Measurements from ENCODE around the gene COX20. TPM values are rescaled to one million over a fixed set of nuclear protein-coding genes. Genes with fewer than 3 reads are reported as not detected.

COX20 gene
- total and polyA plus RNA-seq, 9 donors, result 25.2 to 107 (median 37.7) TPM

DNA sequence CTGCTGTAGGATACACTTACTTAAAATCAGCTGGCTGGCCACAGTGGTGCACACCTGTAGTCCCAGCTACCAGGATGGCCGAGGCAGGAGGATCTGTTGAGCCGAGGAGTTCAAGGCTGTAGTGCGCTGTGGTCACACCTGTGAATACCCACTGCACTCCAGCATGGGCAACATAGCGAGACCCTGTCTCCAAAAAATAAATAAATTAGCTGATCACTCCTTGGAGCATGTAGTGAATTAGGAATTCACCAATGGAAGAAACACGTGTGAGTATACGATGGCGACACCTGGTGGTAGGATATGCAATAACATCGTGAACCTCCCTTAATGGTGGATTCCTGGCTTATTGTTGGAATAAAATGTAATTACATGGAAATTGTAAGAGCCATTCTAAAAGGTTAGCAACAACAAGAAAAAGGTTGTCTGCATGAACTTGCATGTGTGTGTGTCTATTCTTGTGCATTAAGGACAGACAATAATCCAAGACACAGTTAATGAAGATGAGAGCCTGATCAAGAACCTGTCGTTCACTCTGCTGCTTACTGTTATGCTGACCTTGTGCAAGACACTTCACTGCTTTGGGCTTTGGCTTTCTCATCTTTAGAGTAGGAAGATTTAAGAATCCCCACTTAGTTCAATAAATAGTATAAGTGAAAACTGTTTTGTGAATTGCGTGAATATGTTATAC, 38.6 kb upstream of the COX20 start:
- no peak overlapping the region for H3K27ac ChIP-seq
- peaks cover 1% of the 10 kb centered on the region for H3K4me1 ChIP-seq (ENCODE audit: insufficient read depth)
- peak; percentile 42 to 77 (median 56) for DNase-seq

DNA sequence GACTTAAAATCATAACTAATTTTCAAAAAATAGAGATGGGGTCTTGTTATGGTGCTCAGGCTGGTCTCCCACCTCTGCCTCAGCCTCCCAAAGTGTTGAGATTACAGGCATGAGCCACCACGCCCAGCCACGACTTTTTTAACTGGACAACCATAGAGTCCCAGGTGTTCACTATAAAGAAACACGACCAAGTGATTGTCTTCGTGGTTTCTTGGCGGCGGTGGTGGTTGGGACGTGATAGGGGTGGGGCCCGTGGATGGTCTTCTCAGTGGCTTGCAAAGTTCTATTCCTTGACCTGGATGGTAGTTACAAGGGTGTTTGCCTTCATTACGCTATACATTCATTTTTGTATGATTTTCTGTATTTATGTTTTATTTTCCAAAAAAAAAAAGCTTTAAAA, 34.6 kb upstream of the COX20 start:
- H3K4me1 ChIP-seq (ENCODE audit: insufficient read depth), result no peaks in the 10 kb centered on the region
- intact Hi-C loops (cut with DNase I), result loop anchor here in 1 of 4 donors (10.0 kb wide), 1 partner anchor 244 kb away; no protein-coding TSS in a partner anchor

More for the DNA sequence above, 38.6 kb upstream of the COX20 start:
- no peak overlapping the region for H3K4me3 ChIP-seq
- H3K27me3 ChIP-seq, result no peaks in the 10 kb centered on the region
- no peaks in the 10 kb centered on the region for H3K36me3 ChIP-seq
- intact Hi-C loops (cut with DNase I), result loop anchor here (1.0 to 5.0 kb wide), 2 partner anchors 194 to 195 kb away; no protein-coding TSS in a partner anchor
- WGBS, 3 donors, result 33 to 40% (median 34%) methylated on average over 10 of the region's 10 CpGs
- H3K9me3 ChIP-seq, result peaks cover 0 to 3% of the 10 kb centered on the region in 2 donors
- no peak for TF ChIP-seq POLR2A (IDR thresholded peaks at IDR 0.05)
- TF ChIP-seq, protein P1, sequence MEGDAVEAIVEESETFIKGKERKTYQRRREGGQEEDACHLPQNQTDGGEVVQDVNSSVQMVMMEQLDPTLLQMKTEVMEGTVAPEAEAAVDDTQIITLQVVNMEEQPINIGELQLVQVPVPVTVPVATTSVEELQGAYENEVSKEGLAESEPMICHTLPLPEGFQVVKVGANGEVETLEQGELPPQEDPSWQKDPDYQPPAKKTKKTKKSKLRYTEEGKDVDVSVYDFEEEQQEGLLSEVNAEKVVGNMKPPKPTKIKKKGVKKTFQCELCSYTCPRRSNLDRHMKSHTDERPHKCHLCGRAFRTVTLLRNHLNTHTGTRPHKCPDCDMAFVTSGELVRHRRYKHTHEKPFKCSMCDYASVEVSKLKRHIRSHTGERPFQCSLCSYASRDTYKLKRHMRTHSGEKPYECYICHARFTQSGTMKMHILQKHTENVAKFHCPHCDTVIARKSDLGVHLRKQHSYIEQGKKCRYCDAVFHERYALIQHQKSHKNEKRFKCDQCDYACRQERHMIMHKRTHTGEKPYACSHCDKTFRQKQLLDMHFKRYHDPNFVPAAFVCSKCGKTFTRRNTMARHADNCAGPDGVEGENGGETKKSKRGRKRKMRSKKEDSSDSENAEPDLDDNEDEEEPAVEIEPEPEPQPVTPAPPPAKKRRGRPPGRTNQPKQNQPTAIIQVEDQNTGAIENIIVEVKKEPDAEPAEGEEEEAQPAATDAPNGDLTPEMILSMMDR (IDR thresholded peaks at IDR 0.05), result peak; percentile 50 to 88 (median 76)

DNA sequence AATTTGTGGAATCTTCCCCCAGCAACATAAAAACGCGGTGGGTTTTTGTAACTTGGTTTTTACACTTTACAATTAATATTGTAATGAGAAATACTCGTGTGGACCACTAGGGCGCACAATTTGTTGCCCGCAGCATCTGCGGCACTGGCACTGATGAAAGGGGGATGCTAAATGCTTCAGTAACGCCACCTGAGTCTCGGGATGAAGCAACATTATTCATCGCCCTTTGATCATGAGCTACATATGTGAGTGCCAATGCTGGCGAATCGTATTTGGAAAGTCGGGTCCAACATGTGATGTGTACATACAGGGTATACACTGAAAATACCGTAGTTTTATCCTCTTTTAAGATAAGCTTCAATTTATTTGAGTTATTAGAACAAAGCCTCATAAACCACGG, 34.2 kb upstream of the COX20 start:
- intact Hi-C loops (cut with DNase I), result loop anchor here in 1 of 4 donors (10.0 kb wide), 1 partner anchor 244 kb away; no protein-coding TSS in a partner anchor
- DNase-seq, result no peak
- H3K27me3 ChIP-seq, result no peaks in the 10 kb centered on the region
- H3K9me3 ChIP-seq, result peaks cover 0 to 3% of the 10 kb centered on the region in 2 donors
- no peaks in the 10 kb centered on the region for H3K4me1 ChIP-seq (ENCODE audit: insufficient read depth)
- H3K4me3 ChIP-seq, result no peak overlapping the region
- TF ChIP-seq, protein P1 (IDR thresholded peaks at IDR 0.05), result no peak
- TF ChIP-seq EP300 (IDR thresholded peaks at IDR 0.05), result no peak
- no peak for TF ChIP-seq POLR2A (IDR thresholded peaks at IDR 0.05)
- WGBS, 3 donors, result 56 to 71% (median 70%) methylated on average over 14 of the region's 14 CpGs
- H3K36me3 ChIP-seq, result no peaks in the 10 kb centered on the region
- no peak overlapping the region for H3K27ac ChIP-seq

More for the DNA sequence above, 34.6 kb upstream of the COX20 start:
- whole genome bisulfite sequencing, 3 donors, result 87 to 94% (median 92%) methylated on average over 9 of the region's 9 CpGs
- Histone ChIP-seq H3K27me3 (no peaks in the 10 kb centered on the region), H3K27ac (no peak overlapping the region), H3K4me3 (no peak overlapping the region), H3K36me3 (no peaks in the 10 kb centered on the region), H3K9me3 (peaks cover 0 to 3% of the 10 kb centered on the region in 2 donors)
- TF ChIP-seq, protein P1 (IDR thresholded peaks at IDR 0.05), result no peak
- no peak for TF ChIP-seq POLR2A (IDR thresholded peaks at IDR 0.05)
- TF ChIP-seq EP300 (IDR thresholded peaks at IDR 0.05), result no peak
- DNase-seq, result no peak

DNA sequence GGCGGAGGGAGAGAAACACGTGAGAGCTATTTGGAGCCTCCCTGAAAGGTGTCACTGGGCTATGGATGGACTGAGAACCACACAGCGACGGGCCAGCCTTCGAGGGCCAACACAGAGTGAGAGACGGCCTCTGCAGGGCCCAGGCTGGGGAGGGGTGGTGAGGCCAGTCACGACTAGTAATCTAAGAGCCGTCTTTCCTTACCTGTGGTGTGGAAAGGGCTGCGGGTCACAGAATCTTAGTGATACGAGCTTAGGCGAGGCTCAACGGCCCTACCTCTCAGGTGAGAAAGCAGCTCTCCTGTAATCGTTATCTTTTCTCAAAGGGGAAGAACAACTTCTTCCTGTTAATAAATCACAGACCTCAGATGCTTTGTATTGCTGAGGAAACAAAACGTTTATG, 33.4 kb upstream of the COX20 start:
- TF ChIP-seq, protein P1 (IDR thresholded peaks at IDR 0.05), result no peak
- TF ChIP-seq POLR2A (IDR thresholded peaks at IDR 0.05) (no peak), EP300 (IDR thresholded peaks at IDR 0.05) (no peak)
- H3K9me3 ChIP-seq, result peaks cover 0 to 3% of the 10 kb centered on the region in 2 donors
- no peak for DNase-seq
- no peak overlapping the region for H3K4me3 ChIP-seq
- H3K27me3 ChIP-seq, result no peaks in the 10 kb centered on the region
- WGBS, 3 donors, result 59 to 70% (median 65%) methylated on average over 14 of the region's 14 CpGs
- H3K27ac ChIP-seq, result no peak overlapping the region
- H3K36me3 ChIP-seq, result no peaks in the 10 kb centered on the region
- intact Hi-C loops (cut with DNase I), result loop anchor here in 1 of 4 donors (10.0 kb wide), 1 partner anchor 243 kb away; no protein-coding TSS in a partner anchor
- H3K4me1 ChIP-seq (ENCODE audit: insufficient read depth), result no peaks in the 10 kb centered on the region

All from ovary (tissue), 9 donors.